ENCODE data around the gene GRM4. TPM values are rescaled to one million over a fixed set of nuclear protein-coding genes. Genes with fewer than 3 reads are reported as not detected.
A peak's percentile ranks its signal among the peaks of the same experiment; 100 is the strongest.

Gene GRM4
- total RNA-seq, 1 donor from 2014 or later, result 0.29 TPM

DNA sequence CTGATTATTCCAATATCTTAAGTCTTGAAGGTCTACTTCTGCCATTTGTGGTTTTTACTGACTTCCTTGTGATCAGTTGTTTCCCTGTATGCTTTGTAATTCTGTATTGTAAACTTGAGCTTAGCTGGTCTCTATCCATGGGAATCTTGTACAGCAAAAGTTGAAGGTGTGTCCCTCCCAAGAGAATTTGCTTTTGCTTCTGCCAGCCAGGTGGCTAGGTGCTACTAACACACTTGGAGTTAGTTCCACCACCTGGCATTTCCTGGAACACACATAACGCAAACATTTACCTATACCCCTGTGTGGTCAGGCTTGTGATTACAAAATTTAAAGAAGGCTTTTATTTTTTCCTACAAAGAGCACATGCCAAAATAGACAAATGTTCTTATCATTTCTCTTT, 141.2 kb downstream of the GRM4 start:
- no peak overlapping the region for H3K27ac ChIP-seq

DNA sequence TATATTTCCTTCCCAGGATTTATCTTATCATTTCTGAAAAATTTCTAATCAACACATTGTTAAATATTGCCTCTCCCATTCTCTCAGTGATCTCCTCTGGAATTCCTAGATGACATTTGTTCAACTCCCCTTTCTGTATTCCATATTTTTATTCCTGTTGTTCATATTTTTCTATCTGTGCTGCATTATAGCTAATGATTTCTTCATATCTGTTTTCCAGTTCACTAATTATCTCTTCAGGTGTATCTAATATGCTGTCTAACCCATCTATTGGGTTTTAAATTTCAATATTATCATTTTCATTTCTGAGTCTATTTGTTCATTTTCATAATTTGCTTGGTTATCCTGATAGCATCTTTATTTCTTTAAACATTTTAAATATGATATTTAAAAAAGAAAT, 141.9 kb downstream of the GRM4 start:
- DNase-seq, result no peak
- no peak overlapping the region for H3K4me3 ChIP-seq
- no peaks in the 10 kb centered on the region for H3K9me3 ChIP-seq
- no peaks in the 10 kb centered on the region for H3K27me3 ChIP-seq
- intact Hi-C loops (cut with DNase I), result no loop called here
- no peaks in the 10 kb centered on the region for H3K36me3 ChIP-seq
- no peaks in the 10 kb centered on the region for H3K4me1 ChIP-seq
- H3K27ac ChIP-seq, result no peak overlapping the region
- TF ChIP-seq, protein P1, sequence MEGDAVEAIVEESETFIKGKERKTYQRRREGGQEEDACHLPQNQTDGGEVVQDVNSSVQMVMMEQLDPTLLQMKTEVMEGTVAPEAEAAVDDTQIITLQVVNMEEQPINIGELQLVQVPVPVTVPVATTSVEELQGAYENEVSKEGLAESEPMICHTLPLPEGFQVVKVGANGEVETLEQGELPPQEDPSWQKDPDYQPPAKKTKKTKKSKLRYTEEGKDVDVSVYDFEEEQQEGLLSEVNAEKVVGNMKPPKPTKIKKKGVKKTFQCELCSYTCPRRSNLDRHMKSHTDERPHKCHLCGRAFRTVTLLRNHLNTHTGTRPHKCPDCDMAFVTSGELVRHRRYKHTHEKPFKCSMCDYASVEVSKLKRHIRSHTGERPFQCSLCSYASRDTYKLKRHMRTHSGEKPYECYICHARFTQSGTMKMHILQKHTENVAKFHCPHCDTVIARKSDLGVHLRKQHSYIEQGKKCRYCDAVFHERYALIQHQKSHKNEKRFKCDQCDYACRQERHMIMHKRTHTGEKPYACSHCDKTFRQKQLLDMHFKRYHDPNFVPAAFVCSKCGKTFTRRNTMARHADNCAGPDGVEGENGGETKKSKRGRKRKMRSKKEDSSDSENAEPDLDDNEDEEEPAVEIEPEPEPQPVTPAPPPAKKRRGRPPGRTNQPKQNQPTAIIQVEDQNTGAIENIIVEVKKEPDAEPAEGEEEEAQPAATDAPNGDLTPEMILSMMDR (IDR thresholded peaks at IDR 0.05), result no peak
- ATAC-seq, result no peak

More for the DNA sequence above, 141.2 kb downstream of the GRM4 start:
- H3K27me3 ChIP-seq, result no peaks in the 10 kb centered on the region
- no peaks in the 10 kb centered on the region for H3K36me3 ChIP-seq
- no peaks in the 10 kb centered on the region for H3K4me1 ChIP-seq
- no peak for ATAC-seq
- intact Hi-C loops (cut with DNase I), result no loop called here
- no peak for DNase-seq
- TF ChIP-seq, protein P1 (IDR thresholded peaks at IDR 0.05), result no peak
- H3K9me3 ChIP-seq, result no peaks in the 10 kb centered on the region
- H3K4me3 ChIP-seq, result no peak overlapping the region

DNA sequence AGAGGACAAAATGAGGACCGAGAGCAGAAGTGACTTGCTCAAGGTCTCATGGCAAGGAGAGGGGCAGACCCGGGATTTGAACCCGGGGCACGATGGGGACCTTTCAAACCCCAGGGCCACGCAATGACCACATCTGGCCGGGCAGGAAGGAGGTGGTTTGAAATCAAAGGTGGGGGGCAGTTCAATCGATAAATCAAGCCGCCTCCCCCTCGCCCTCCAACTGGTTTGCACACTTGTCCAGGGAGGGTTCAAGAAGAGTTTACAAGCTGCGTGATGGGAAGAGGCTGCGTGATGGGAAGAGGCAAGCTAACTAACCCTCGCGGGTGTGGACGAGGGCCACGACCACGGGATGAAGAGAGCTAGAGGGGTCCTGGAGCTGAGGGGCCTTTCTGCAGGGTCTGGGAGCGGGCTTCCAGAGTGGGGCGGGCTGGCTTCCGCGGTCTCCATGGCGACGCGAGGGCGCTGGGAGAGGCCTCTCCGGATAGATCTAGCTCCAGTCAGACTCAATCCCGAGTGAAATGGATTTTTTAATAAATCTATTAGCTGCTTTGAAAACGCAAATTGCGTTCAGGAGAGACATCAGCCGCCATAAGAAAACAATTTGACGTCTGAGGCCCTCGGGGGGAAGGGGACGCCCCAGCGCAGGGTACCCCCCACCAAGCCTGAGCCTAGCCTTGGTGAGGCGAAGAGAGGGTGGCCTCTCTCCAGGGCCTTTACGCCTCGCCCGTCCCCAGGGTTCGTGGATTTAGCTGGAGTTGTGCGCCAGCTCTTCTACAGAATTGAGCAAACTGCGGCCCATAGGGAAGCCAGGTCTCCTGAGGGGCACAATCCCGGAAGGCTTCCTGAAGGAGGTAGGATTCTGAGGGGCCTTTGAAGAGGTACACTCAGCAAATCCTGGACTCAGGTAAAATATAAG, 143.9 kb downstream of the GRM4 start:
- ATAC-seq (no peak), DNase-seq (peak; percentile 57)
- H3K4me1 ChIP-seq, result no peaks in the 10 kb centered on the region
- no peaks in the 10 kb centered on the region for H3K36me3 ChIP-seq
- intact Hi-C loops (cut with DNase I), result no loop called here
- H3K27me3 ChIP-seq, result no peaks in the 10 kb centered on the region
- no peaks in the 10 kb centered on the region for H3K9me3 ChIP-seq
- H3K4me3 ChIP-seq, result no peak overlapping the region
- TF ChIP-seq, protein P1 (IDR thresholded peaks at IDR 0.05), result no peak
- no peak overlapping the region for H3K27ac ChIP-seq

DNA sequence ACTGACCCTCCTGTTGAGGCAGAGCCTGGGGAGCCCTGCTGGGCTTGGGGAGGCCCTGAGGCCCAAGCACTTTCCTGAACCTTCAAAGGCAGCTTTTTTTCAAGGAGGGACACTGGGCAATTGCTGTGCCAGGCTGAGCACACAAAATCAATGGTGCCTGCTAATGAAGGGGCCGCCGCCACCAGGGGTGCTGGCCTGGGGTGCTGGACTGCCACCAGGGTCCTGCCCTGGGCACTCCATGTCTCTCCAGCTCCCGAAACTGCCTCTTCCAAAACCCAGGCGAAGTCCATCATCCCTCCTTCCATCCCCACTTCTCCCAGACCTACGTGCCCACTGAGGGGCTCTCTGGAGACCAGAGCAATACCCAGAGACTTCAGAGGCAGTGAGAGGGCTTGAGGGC, 145.6 kb downstream of the GRM4 start:
- TF ChIP-seq, protein P1 (IDR thresholded peaks at IDR 0.05), result no peak
- peak; percentile 59 for DNase-seq

DNA sequence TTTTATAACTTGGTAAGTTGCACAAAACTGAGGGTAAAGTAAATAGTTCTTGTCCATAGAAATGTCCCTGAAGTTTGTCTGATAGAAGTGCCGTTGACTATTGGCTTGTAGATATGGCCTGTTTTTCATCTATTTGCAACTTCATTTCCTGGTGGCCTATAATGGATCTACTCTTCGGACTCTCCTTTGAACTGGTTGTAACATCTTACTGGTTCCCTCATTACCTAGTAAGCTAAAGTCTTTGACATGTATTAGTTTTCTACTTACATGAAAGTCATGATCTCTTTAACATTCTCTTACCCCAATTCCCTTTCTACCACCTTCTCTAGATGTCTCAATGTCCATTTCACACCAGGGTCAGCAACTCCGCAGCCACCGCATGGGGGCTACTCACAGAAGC, 146.3 kb downstream of the GRM4 start:
- DNase-seq, result no peak
- no peak overlapping the region for H3K27ac ChIP-seq
- intact Hi-C loops (cut with DNase I), result no loop called here
- H3K4me3 ChIP-seq, result no peak overlapping the region
- TF ChIP-seq, protein P1 (IDR thresholded peaks at IDR 0.05), result no peak
- ATAC-seq, result no peak
- no peaks in the 10 kb centered on the region for H3K4me1 ChIP-seq
- no peaks in the 10 kb centered on the region for H3K36me3 ChIP-seq
- no peaks in the 10 kb centered on the region for H3K9me3 ChIP-seq
- no peaks in the 10 kb centered on the region for H3K27me3 ChIP-seq

More for the DNA sequence above, 145.6 kb downstream of the GRM4 start:
- intact Hi-C loops (cut with DNase I), result no loop called here
- H3K4me3 ChIP-seq, result no peak overlapping the region
- H3K27me3 ChIP-seq, result no peaks in the 10 kb centered on the region
- no peaks in the 10 kb centered on the region for H3K4me1 ChIP-seq
- H3K27ac ChIP-seq, result no peak overlapping the region
- H3K9me3 ChIP-seq, result no peaks in the 10 kb centered on the region
- no peaks in the 10 kb centered on the region for H3K36me3 ChIP-seq
- no peak for ATAC-seq

All from upper lobe of right lung (tissue), 1 donor.